GM19468 (cell line): Measurements from ENCODE around the gene ADSS1.

Experiments used
- ATAC-seq: cut with Tn5 transposase; IDR thresholded peaks from one replicate; pipeline ENCODE4 v1.9.1; 2021; ENCODE audit warnings: mild to moderate bottlenecking, moderate library complexity, moderate number of reproducible peaks; ENCODE audit not compliant: unreplicated experiment; ENCODE audit errors: extremely low read depth

The ADSS1 gene

DNA sequence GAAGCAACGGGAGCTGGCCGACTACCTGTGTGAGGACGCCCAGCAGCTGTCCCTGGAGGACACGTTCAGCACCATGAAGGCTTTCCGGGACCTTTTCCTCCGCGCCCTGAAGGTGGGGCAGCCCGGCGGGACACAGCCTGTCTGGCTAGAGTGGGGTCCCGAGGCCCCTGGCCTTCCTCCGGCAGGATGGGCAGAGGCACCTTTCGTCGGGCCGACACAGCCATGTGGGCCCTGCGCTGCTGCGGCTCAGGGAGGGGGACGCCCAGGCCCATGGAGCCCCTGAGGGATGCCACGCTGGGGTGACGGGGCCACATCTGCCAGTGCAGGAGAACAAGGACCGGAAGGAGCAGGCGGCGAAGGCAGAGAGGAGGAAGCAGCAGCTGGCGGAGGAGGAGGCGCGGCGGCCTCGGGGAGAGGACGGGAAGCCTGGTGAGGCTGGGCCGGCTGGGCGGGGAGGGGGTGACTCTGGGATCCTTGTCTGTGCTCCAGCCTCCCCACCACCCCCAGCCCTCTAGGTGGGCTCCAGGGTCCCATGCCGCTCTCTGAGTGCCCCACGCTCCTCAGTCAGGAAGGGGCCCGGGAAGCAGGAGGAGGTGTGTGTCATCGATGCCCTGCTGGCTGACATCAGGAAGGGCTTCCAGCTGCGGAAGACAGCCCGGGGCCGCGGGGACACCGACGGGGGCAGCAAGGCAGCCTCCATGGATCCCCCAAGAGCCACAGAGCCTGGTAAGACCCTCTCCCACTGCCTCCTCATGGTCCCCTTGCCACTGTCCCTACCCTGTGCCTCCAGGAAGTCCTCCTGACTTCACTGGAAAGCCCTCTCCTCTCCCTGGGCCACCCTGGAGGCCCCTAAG is 10.9 kb upstream of the ADSS1 start:
- ATAC-seq, result no peak

DNA sequence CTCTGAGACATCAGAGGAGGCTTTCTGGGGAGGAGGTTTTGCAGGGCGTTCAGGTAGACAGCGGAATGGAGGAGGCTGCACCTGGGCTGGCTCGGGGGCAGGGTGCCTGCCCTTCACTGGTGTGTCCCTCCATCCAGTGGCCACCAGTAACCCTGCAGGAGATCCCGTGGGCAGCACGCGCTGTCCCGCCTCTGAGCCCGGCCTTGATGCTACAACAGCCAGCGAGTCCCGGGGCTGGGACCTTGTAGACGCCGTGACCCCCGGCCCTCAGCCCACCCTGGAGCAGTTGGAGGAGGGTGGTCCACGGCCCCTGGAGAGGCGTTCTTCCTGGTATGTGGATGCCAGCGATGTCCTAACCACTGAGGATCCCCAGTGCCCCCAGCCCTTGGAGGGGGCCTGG is 10.0 kb upstream of the ADSS1 start:
- no peak for ATAC-seq

DNA sequence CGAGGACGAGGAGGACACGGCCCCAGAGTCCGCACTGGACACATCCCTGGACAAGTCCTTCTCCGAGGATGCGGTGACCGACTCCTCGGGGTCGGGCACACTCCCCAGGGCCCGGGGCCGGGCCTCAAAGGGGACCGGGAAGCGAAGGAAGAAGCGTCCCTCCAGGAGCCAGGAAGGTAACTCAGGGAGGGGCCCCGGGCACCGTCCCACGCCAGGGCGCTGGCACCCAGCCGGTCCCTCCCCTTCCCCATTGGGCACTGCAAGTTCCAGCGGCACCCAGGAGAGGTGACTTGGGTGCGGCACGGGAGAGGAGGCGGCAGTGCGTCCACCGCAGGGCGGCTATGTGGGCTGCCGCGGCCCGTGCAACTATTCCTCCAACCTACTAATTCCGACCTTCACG is 9.3 kb upstream of the ADSS1 start:
- ATAC-seq, result no peak

DNA sequence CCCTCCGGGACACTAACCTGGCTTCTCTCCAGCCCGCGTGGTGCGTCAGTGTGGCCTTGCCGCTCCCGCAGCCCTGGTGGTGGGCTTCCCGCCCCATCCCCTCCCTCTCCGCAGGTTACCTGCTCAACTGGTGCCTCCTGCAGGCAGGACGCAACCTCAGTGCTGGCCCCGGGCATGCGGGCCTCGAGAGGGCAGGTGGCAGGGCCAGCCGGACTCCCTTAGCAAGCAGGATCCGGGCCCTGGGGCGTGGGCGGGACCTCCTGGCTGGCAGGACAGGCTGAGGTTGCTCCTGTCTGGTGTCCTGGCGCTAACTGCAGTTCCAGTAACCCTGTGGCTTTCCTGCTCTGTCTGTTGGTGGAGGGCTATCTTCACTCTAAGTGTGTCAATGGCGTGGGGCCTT is 8.6 kb upstream of the ADSS1 start:
- ATAC-seq, result no peak

DNA sequence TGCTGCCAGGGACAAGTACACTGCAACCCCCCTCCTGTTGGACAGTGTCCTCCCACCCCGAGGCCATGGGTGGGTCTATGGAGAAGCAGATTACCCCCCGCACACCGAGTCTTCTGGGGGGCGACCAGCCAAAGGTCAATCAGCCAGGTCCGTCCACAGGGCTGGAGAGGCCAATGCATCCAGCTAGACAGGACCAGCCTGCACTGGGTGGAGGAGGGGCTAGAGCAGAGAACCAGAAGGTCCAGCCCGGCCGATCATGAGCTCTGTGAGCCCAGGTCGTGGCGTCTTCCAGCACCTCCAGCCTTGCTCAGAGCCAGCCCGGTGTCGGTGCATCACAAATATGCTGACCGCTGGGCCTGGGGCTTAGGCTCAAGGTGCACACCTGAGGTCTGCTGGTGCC is 8.2 kb upstream of the ADSS1 start:
- no peak for ATAC-seq

DNA sequence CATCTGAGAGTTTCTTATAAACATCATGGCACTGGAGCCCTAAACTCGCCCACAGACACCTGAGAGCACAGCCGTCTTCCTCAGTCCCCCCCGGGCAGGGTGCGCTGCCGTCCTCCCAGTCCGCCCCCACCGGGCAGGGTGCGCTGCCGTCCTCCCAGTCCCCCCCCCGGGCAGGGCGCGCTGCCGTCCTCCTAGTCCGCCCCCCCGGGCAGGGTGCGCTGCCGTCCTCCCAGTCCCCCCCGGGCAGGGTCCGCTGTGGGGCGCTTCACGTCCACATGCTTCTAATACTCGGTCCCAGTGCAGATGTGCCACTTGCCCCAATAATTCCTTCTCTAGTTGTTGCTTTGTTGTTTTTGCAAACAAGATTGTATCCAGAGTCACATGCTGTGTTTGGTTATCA is 6.9 kb upstream of the ADSS1 start:
- no peak for ATAC-seq

DNA sequence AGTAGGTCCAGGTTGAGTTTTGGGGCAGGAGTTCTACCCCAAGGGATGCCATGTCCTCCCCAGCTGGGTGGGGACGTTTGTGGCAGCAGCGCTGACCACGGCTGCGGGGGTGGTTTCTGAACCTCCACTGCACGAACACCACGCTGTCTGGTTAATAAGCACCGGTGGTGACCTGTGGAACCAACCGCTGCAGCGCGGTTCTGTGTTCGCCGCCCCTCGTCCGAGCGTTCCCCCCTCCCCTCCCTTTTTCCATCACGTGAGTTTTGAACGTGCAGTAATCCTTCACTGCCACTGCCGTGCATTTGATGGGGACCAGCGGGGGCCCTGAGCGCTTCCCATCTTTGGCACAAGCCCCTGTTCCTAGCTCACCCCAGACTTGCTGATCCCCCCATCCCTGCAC is 6.4 kb upstream of the ADSS1 start:
- no peak for ATAC-seq

DNA sequence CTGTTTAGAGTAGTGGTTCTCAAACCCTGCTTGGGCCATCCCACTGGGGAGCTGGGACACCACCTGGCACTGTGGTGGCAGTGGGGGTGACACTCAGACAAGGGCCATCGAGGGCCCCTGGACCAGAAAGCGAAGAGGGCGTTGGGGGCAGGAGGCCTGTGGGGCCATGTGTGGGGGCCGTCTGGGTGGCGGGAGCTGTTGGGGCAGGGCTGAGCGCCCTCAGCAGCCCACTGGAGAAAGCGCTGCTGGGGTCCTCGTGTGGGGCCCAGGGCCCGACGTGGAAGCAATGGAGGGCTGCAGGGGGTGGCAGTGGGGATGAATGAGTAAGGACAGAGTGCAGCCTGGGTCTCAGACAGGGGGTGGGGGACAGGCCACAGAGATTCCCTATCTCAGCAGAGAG is 5.9 kb upstream of the ADSS1 start:
- no peak for ATAC-seq

DNA sequence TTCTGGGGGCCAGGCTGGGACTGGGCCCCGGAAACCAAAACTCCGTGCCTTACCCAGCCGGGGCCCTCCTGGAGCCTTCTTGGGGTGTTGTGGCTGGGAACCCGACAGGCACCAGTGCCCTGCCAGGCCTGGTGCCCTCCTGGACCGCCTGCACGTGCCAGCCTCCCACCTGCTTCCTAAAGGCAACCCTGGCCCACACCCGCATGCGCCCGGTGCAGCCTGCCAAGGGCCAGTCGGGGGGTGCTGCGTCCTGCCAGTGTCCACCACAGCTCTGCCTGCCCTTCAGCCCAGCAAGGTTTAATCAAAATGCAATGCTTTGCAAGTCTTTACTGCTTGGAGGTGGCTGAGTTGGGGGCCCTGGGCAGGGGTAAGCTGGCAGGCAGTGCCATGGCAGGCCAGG is 5.2 kb upstream of the ADSS1 start:
- ATAC-seq, result no peak

DNA sequence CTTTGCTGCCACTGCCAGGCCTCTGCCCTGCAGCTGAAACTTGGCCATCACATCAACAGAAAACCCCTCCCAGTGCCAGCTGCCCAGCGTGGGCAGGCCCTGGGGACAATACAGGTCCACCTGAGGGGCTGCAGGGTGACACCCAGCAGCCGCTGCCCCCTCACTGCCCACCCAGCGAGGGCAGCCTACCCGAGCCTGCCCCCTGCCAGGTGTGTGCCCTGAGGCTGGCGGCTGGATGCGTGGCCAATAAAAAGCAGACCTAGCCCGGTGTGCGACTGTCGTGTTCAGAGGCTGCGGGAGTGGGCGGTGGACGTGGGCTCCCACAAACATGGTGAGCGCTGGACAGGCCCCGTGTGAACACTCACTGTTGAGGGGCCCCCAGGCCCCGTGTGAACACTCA is 4.7 kb upstream of the ADSS1 start:
- ATAC-seq, result no peak

DNA sequence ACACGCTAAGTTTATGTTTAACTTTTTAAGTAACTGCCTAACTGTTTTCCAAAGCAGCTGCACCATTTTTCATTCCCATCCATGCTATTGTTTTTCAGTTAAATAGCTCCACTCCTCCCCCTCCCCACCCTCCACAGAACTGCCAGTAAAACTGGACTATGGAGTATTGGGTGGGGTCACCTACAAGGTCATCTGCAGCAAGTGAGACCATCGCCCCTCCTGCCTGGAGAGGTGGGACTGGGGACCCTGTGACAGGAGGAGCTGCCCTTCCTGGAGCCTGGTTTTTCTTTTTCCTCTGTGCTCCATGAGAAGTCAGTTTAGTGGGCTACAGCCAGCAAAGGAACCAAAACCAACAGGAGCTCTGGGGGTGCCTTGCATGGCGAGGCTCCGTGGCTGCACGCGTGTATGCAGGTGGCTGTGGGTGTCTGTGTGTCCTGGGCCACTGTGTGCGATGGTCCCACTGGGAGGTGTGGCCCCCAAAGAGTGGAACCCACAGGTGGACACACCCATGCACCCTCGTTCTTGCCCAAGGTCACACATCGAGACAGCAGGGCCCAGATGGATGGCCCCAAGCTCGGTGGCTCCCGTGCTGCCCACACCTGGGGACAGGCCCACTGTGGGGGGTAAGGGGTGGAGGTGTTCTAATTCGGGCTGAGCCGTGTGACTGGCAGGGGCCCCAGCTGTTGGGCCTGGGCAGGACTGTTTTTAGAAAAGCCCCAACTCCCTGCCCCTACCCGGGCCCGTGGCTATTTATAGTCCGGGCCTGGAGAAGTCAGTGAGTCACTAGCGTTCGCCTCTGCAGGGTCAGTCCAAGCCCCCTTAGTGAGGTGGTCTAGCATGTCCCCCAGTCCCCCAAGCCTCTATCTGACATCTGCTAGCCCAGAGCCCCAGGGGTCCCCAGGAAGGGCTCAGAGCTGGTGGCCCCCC is 2.3 kb upstream of the ADSS1 start:
- no peak for ATAC-seq

DNA sequence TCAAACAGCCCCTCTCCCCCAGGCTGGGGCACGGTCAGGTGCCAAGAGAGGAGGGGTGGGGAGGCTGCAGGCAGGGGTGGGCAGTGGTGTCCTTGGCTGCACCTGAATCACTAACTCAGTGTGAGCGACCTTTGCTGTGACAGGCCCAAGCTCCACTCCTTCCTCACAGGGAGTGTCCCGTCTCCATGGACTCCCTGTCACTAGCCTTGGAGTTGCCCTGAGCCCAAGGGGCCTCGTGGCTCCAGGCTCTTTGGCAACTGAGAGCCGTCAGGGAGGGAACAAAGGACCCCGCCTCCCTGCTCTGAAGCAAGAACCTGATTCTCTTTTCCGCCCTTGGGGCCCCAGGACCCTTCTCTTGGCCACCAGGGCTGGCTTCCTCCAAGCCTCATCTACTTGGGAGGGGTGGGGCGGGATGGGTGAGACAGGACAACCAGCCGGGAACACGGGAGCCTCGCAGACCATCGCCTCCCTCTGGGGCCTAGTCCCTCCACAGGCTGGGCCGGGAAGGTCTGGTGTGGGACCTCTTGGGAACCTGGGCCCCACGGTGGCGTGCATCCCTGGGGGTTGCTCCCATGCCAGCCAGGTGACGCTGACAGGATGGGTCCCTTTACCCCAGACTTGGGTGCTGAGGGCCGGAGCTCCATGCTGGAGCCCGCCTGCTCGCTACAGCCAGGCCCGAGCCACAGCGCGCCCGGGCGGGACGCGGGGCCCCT is 935 bp upstream of the ADSS1 start:
- no peak for ATAC-seq

DNA sequence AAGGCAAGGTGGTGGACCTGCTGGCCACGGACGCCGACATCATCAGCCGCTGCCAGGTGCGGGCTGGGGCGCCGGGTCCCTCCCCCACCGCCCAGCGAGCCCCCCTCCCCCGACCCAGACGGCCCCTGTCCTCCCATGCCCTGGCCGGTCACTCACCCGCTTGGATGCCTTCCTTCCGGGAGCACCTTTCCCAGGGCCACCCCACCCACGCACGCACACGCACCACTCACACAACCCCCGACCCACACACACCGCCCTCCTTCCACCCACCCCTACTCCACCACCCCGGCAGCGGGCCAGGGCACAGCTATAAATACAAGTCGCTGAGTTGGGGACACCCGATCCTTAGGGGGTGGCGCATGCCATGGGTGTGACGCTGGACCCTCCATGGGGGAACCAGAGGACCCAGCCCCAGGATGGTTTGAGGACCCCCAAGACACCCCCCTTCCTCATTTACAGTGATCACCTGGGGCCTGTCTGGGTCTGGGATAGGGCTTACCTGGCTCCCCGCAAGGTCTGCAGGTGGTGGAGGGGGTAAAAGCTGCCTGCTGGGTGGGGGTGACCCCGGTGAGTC is 465 bp downstream of the ADSS1 start:
- no peak for ATAC-seq

DNA sequence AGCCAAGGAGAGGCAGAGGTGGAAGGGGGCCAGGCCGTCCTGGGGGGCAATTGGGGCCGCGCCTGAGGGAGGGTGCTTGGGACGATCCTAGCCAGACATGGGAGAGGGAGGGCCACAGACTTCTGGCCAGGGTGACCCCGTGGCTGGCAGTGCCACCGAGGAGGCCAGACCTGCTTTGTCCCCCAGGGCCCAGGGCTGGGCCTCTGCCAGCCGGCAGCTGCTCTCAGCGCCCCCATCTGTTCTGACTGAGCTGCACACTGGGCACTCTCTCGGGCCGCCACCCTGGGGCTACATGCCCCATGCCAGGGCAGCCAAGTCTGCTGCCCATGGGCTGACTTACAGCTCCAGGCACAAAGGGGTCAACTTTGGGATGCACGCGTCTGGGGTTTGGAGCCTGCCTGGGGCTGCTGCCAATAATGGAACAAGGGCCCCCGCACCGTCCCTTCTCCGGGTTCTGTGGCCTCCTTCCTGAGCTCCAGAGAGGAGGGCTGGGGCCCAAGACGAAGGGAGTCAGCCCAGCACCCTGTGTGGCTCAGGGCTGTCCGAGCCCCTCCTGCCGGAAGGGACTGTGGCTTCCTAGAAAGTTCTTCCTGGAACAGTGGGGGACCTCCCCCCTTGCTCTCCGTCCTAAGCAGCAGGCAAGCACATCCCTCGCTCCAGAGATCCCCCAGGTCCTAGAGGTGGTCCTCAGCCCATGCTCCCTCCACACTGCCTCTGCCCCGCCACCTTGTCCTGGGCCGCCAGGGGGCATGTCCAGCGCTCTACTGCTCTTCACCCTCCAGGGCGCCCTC is 1.1 kb downstream of the ADSS1 start:
- no peak for ATAC-seq

DNA sequence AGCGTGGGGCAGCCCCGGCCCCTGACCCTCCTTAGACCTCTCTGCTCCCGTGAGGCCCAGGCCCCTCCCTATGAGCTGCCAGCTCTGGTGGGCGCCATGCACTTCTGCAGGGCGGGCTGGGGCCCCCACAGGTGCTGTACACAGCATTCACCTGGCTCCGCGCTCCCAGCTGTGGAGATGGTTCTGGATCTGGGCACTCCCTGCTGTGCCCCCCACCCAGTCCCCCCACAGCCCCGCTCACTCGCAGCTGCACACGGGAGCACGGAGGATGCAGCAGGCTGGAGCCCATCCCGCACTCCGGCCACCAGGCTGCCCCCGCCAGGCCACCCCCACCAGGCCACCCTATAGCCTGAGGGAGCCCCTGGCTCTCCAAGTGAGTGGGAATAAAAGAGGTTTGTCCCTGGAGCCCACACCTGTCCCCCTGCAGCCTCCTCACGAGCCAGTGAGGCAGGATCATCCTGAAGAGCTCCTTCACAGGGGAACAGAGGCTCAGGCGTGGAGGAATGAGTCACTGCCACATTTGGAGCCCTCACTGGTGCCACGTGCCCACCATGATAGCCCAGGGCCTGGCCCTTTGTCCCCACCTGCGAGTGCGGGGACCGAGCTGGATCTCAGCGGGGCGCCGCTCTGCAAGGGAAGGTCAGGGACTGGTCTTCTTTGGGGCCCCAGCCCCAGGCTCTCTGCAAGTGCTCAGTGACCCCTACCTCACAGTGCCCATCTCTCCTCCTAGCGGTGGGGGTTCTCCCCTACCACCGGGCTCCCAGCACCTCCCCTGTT is 1.9 kb downstream of the ADSS1 start:
- no peak for ATAC-seq

DNA sequence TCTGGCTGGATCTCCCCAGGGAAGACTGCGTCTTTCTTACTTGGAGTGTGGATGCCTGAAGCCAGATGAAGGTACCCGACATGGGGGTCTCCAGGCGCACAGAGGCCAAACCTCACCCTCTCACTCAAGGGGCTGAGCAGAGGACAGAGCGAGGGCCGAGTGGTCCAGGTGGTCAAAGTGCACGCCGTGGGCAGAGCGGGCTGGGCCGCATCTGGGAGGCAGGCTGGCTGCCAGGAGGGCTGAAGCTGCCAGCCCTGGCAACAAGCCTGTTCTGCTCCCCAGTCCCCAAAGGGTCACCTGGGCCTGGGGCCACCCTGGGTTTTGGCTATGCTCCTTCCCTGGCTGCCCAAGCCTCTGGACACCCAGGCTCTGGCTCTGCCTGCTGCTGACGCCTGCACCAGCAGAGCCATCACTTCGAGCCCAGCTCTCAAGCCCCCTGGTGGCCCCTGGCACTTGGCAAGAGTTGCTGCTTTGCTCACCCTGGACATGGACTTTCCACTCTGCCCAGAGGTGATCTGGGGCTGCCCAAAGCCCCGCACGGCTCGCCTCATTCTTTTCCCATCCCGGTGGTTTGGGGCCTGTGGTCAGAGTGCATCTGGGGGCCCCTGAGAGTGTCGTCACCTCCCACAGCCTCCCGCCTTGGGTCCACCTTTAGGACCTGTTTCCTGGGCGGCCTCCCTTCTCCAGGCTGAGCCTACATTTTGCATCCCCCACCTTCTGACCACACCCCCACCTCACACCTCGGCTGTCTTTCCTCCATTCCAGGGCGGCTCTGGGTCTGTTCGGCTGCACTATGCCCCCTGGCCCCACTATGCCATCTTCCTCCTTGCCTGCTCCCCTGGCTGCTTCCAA is 2.8 kb downstream of the ADSS1 start:
- no peak for ATAC-seq

DNA sequence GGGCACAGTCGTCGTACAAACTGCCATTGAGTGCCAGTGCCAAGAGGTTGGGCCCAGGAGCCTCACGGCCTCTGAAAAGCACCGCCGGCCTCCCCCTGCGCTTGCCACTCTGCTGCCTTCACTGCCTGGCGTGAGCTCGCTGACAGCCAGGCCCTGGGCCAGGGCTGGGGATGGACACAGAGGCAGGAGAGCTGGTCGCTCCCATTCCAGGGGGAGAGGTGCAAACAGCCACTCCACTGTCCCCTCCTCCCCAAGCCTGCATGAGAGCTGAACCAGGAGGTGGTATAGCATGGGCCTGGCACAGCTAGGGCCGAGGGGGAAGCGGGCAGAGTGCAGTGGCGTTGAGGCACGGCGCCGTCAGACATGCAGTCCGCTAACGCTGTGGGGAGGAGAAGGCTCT is 4.6 kb downstream of the ADSS1 start:
- no peak for ATAC-seq
